ENCODE data around the gene CORO1C. TPM values are rescaled to one million over a fixed set of nuclear protein-coding genes. Genes with fewer than 3 reads are reported as not detected.

CORO1C gene
- total RNA-seq, 4 donors from 2014 or later = 277 to 473 (median 342) TPM

DNA sequence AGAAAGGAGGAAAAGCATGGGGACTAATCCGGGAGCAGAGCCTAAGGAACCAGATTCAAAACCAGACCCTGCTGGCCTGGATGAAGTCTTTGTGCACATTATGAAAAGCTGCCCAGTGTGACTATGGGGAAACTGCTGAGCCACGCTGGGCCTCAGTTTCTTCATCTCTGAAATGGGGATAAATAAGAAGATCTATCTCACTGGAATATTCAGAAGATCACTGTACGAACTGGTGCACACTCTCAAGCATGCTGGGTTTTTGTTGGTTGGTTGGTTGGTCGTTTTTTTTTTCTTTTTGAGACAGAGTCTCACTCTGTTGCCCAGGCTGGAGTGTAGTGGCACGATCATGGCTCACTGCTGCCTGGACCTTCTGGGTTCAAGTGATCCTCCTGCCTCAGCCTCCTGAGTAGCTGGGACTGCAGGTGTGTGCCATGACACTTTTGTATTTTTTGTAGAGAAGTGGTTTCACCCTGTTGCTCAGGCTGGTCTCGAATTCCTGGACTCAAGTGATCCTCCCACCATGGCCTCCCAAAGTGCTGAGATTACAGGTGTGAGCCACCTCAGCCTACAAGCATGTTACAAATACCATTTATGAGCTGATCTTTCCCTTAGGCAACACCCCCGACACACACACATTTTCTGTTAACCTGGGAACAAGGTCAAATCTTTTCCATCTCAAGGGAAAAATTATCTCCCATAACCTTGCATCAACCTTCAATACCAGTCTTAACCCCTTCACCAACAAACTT is 33.4 kb upstream of the CORO1C start:
- no peak overlapping the region for H3K27ac ChIP-seq
- H3K9me3 ChIP-seq = no peaks in the 10 kb centered on the region
- H3K27me3 ChIP-seq = no peaks in the 10 kb centered on the region
- TF ChIP-seq, protein P1, sequence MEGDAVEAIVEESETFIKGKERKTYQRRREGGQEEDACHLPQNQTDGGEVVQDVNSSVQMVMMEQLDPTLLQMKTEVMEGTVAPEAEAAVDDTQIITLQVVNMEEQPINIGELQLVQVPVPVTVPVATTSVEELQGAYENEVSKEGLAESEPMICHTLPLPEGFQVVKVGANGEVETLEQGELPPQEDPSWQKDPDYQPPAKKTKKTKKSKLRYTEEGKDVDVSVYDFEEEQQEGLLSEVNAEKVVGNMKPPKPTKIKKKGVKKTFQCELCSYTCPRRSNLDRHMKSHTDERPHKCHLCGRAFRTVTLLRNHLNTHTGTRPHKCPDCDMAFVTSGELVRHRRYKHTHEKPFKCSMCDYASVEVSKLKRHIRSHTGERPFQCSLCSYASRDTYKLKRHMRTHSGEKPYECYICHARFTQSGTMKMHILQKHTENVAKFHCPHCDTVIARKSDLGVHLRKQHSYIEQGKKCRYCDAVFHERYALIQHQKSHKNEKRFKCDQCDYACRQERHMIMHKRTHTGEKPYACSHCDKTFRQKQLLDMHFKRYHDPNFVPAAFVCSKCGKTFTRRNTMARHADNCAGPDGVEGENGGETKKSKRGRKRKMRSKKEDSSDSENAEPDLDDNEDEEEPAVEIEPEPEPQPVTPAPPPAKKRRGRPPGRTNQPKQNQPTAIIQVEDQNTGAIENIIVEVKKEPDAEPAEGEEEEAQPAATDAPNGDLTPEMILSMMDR (IDR thresholded peaks at IDR 0.05) = no peak
- TF ChIP-seq EP300 (IDR thresholded peaks at IDR 0.05) (no peak), POLR2AphosphoS5 (IDR thresholded peaks at IDR 0.05) (no peak), POLR2A (IDR thresholded peaks at IDR 0.05) (no peak)
- no peak overlapping the region for H3K4me3 ChIP-seq
- ATAC-seq = no peak
- peaks cover 0 to 18% (median 3%) of the 10 kb centered on the region in 3 donors for H3K4me1 ChIP-seq
- 91 to 93% methylated on average over 4 to 5 of the region's 7 CpGs for WGBS, 2 donors (ENCODE audit: low coverage in 1 of 2)
- no peaks in the 10 kb centered on the region for H3K36me3 ChIP-seq

DNA sequence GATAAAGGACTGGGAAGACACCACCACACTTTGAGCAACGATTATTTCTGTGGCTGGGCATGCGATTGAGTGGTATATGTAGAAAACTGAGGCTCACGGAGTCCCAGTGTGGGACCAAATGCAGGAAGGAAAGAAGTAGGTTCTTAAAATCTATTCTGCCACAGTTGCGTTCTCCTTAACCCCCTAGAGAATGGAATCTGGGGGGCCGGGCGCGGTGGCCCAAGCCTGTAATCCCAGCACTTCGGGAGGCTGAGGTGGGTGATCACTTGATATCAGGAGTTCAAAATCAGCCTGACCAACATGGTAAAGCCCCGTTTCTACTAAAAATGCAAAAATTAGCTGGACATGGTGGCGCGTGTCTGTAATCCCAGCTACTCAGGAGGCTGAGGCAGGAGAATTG is 29.9 kb upstream of the CORO1C start:
- Histone ChIP-seq H3K36me3 (no peaks in the 10 kb centered on the region), H3K27ac (no peak overlapping the region), H3K9me3 (no peaks in the 10 kb centered on the region), H3K4me1 (no peaks in the 10 kb centered on the region), H3K27me3 (no peaks in the 10 kb centered on the region), H3K4me3 (no peak overlapping the region)
- 94 to 95% methylated on average over 4 to 8 of the region's 11 CpGs for WGBS, 2 donors (ENCODE audit: low coverage in 1 of 2)
- TF ChIP-seq POLR2AphosphoS5 (IDR thresholded peaks at IDR 0.05) = no peak
- no peak for TF ChIP-seq POLR2A (IDR thresholded peaks at IDR 0.05)
- TF ChIP-seq, protein P1 (IDR thresholded peaks at IDR 0.05) = no peak
- TF ChIP-seq EP300 (IDR thresholded peaks at IDR 0.05) = no peak
- ATAC-seq = no peak

DNA sequence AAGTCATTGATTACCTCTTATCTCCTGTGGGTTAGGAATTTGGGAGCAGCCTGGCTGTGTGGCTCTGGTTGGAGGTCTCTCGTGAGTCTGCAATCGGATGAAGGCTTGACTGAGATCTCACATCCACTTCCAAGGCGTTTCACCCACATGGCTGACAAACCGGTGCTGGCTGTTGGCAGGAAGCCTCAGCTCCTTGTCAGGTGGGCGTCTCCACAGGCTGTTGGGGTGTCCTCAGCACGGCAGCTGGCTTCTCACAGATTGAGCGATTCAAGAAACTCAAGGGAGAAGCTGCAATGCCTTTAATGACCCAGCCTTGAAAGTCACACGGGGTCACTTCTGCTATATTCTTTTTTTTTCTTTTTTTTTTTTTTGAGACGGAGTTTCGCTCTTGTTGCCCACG is 28.6 kb upstream of the CORO1C start:
- Histone ChIP-seq H3K27me3 (no peaks in the 10 kb centered on the region), H3K27ac (no peak overlapping the region), H3K36me3 (no peaks in the 10 kb centered on the region), H3K4me3 (no peak overlapping the region), H3K4me1 (no peaks in the 10 kb centered on the region), H3K9me3 (no peaks in the 10 kb centered on the region)
- TF ChIP-seq POLR2A (IDR thresholded peaks at IDR 0.05) = no peak
- TF ChIP-seq, protein P1 (IDR thresholded peaks at IDR 0.05) = no peak
- TF ChIP-seq POLR2AphosphoS5 (IDR thresholded peaks at IDR 0.05) = no peak
- TF ChIP-seq EP300 (IDR thresholded peaks at IDR 0.05) = no peak
- WGBS, 2 donors (ENCODE audit: low coverage in 1 of 2) = 81 to 90% methylated on average over 3 to 6 of the region's 11 CpGs
- no peak for ATAC-seq

DNA sequence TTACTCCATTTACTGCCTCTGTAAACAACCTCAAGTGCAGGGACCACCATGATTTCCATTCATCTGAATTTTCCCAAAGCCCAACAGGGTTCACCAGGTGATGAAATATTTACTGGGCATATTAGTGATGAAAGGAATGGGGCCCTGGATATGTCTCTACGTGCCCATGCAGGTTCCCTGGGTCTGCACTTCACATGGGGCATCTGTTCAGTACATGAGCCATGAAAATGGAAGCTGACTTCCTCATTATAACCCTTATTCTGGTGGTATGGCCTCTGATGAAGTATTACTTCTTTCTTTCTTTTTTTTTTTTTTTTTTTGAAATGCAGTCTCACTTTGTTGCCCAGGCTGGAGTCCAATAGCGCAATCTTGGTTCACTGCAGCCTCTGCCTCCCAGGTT is 26.5 kb upstream of the CORO1C start:
- WGBS, 2 donors (ENCODE audit: low coverage in 1 of 2) = 67 to 91% methylated on average over 1 to 2 of the region's 2 CpGs
- ATAC-seq = no peak
- Histone ChIP-seq H3K9me3 (no peaks in the 10 kb centered on the region), H3K27ac (no peak overlapping the region), H3K4me3 (no peak overlapping the region), H3K4me1 (no peaks in the 10 kb centered on the region), H3K36me3 (no peaks in the 10 kb centered on the region), H3K27me3 (no peaks in the 10 kb centered on the region)
- TF ChIP-seq EP300 (IDR thresholded peaks at IDR 0.05) (no peak), POLR2A (IDR thresholded peaks at IDR 0.05) (no peak), POLR2AphosphoS5 (IDR thresholded peaks at IDR 0.05) (no peak)
- TF ChIP-seq, protein P1 (IDR thresholded peaks at IDR 0.05) = no peak

DNA sequence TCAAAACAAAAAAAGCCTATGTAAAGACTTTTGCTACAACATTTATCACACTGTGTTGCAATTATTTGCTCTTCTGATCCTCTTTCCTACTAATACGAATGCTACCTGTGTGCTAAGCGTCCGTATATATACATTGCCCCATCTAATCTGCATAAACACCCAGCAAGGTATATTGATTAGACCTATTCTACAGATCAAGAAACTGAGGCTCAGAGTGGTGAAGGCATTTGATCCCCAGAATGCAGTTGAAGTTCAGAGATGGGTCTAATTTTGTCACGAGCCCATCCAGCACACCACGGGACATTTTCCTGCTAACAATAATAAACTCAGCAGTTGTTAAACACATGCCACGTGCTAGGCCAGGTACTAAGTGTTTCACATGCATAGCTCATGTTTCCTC is 25.1 kb upstream of the CORO1C start:
- no peaks in the 10 kb centered on the region for H3K27me3 ChIP-seq
- peaks cover 0 to 10% (median 7%) of the 10 kb centered on the region in 3 donors for H3K4me1 ChIP-seq
- no peak for ATAC-seq
- WGBS, 2 donors (ENCODE audit: low coverage in 1 of 2) = 93 to 96% methylated on average over 6 of the region's 6 CpGs
- no peak overlapping the region for H3K27ac ChIP-seq
- no peak overlapping the region for H3K4me3 ChIP-seq
- TF ChIP-seq EP300 (IDR thresholded peaks at IDR 0.05) (no peak), POLR2AphosphoS5 (IDR thresholded peaks at IDR 0.05) (no peak), POLR2A (IDR thresholded peaks at IDR 0.05) (no peak)
- TF ChIP-seq, protein P1 (IDR thresholded peaks at IDR 0.05) = no peak
- no peaks in the 10 kb centered on the region for H3K9me3 ChIP-seq
- H3K36me3 ChIP-seq = no peaks in the 10 kb centered on the region

Data from gastroesophageal sphincter (tissue), 4 donors.